Lower leg skin (tissue), 3 donors: ENCODE measurements around the gene FOXP1.

Experiments used
- POLR2A ChIP-seq, 2 donors: fragments of 450-650 bp; IDR thresholded peaks; one replicate each; pipeline ENCODE4 v1.6.1; 2016 to 2017; ENCODE audit warnings: antibody characterized with exemption in 2 of 2, mild to moderate bottlenecking in 1 of 2, moderate library complexity in 1 of 2
- TF ChIP-seq, protein P1 (sequence below), 3 donors: fragments of 450-650 bp; IDR thresholded peaks; one replicate each; pipeline ENCODE4 v1.5.1; 2016; ENCODE audit warnings: antibody characterized with exemption in 3 of 3, mild to moderate bottlenecking in 3 of 3, moderate library complexity in 2 of 3

DNA sequence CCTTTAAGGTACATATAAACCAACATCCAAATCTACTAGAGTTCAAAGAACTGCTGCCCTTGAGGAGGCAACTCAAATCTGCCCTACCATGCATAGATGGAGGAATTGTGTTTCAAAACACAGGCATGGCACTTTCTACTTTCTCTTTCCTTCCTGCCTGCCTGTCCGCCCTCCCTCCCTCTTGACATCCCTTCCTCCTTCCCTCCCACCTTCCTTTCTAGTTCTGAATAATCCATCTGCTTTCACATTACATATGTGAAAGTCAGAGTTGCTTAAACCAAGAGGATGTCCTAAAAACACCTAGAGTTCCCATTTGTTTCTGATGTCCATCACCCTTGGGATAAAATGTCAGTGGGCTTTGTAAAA lies 537.6 kb downstream of the FOXP1 start:
- TF ChIP-seq, protein P1, sequence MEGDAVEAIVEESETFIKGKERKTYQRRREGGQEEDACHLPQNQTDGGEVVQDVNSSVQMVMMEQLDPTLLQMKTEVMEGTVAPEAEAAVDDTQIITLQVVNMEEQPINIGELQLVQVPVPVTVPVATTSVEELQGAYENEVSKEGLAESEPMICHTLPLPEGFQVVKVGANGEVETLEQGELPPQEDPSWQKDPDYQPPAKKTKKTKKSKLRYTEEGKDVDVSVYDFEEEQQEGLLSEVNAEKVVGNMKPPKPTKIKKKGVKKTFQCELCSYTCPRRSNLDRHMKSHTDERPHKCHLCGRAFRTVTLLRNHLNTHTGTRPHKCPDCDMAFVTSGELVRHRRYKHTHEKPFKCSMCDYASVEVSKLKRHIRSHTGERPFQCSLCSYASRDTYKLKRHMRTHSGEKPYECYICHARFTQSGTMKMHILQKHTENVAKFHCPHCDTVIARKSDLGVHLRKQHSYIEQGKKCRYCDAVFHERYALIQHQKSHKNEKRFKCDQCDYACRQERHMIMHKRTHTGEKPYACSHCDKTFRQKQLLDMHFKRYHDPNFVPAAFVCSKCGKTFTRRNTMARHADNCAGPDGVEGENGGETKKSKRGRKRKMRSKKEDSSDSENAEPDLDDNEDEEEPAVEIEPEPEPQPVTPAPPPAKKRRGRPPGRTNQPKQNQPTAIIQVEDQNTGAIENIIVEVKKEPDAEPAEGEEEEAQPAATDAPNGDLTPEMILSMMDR (IDR thresholded peaks at IDR 0.05) = no peak
- no peak for TF ChIP-seq POLR2A (IDR thresholded peaks at IDR 0.05)
